IMR-90 (cell line): ENCODE results near the gene CPED1.

Experiments used
- CTCF ChIP-seq: conservative IDR thresholded peaks from 2 replicates; pipeline ENCODE4 v1.5.1; 2012; ENCODE audit warnings: mild to moderate bottlenecking, low read depth, low read length, improper control_type of control experiment
- MAFK ChIP-seq: IDR thresholded peaks from 2 replicates; pipeline ENCODE4 v1.6.1; 2012; ENCODE audit warnings: low read depth, low read length, improper control_type of control experiment
- MAZ ChIP-seq: IDR thresholded peaks from 2 replicates; pipeline ENCODE4 v1.6.1; 2012; ENCODE audit warnings: low read depth, mild to moderate bottlenecking, low read length, improper control_type of control experiment, moderate library complexity, borderline replicate concordance
- MXI1 ChIP-seq: IDR thresholded peaks from 2 replicates; pipeline ENCODE4 v1.6.1; 2012; ENCODE audit warnings: low read depth, mild to moderate bottlenecking, low read length, moderate library complexity, borderline replicate concordance
- NFE2L2 ChIP-seq: fragments of 150-350 bp; IDR thresholded peaks from 2 replicates; pipeline ENCODE4 v1.6.1; 2016; ENCODE audit warnings: low read depth, mild to moderate bottlenecking, low read length
- POLR2A ChIP-seq: IDR thresholded peaks from 2 replicates; pipeline ENCODE4 v1.6.1; 2012; ENCODE audit warnings: mild to moderate bottlenecking, low read depth, low read length
- RAD21 ChIP-seq: IDR thresholded peaks from 2 replicates; pipeline ENCODE4 v1.6.1; 2012; ENCODE audit warnings: low read length, improper control_type of control experiment
- RCOR1 ChIP-seq: IDR thresholded peaks from 2 replicates; pipeline ENCODE4 v1.6.1; 2012; ENCODE audit warnings: mild to moderate bottlenecking, low read length, improper control_type of control experiment; ENCODE audit not compliant: insufficient replicate concordance
- RFX5 ChIP-seq: IDR thresholded peaks from 2 replicates; pipeline ENCODE4 v1.8.0; 2012; ENCODE audit warnings: low read depth, mild to moderate bottlenecking, low read length, moderate library complexity
- SMC3 ChIP-seq: fragments of 150-350 bp; IDR thresholded peaks from 2 replicates; pipeline ENCODE4 v1.6.1; 2016; ENCODE audit warnings: low read depth, mild to moderate bottlenecking, antibody characterized with exemption, low read length, moderate library complexity
- USF2 ChIP-seq: fragments of 150-350 bp; IDR thresholded peaks from 2 replicates; pipeline ENCODE4 v1.6.1; 2017; ENCODE audit warnings: mild to moderate bottlenecking, antibody characterized with exemption, low read length, low read depth

GRCh38 chr7:121156825-121157224, 168.3 kb downstream of the CPED1 start:
- TF ChIP-seq CTCF = no peak
- TF ChIP-seq RCOR1 = no peak
- TF ChIP-seq POLR2A = no peak
- TF ChIP-seq RAD21 = no peak
- no peak for TF ChIP-seq SMC3
- TF ChIP-seq MAZ = no peak
- no peak for TF ChIP-seq RFX5
- TF ChIP-seq USF2 = no peak
- TF ChIP-seq MXI1 = no peak
- no peak for TF ChIP-seq MAFK
- TF ChIP-seq NFE2L2 = no peak
